Small intestine (tissue), 7 donors: Measurements from ENCODE around the gene PPP4R2. TPM values are rescaled to one million over a fixed set of nuclear protein-coding genes. Genes with fewer than 3 reads are reported as not detected.
"Not testable (repeated sequence)": the region's sequence is repeated elsewhere in the genome, so short reads cannot be mapped to it uniquely, and the experiment has no call there.

Source experiments
- DNase-seq, 2 donors: peaks; one replicate each; pipeline versions ENCODE4 v3.0.0 to v3.0.0-alpha.2; 2013
- FAIRE-seq: peaks from 2 replicates; lab custom pipeline; 2012; peaks lifted over from hg19 to GRCh38; lab: Jason Lieb, UNC
- H3K27ac ChIP-seq, 3 donors: one replicate each; pipeline ENCODE4 v1.5.1; 2013; ENCODE audit warnings: low read length in 2 of 3, mild to moderate bottlenecking in 2 of 3, control low read depth in 1 of 3, inconsistent platforms in 1 of 3, low read depth in 1 of 3, moderate library complexity in 1 of 3
- H3K27me3 ChIP-seq, 3 donors: one replicate each; pipeline ENCODE4 v1.6.1; 2013; ENCODE audit warnings: low read length in 3 of 3, inconsistent platforms in 1 of 3; ENCODE audit not compliant: control insufficient read depth in 3 of 3, insufficient read depth in 3 of 3
- H3K36me3 ChIP-seq, 3 donors: one replicate each; pipeline ENCODE4 v1.6.1; 2013; ENCODE audit warnings: low read length in 3 of 3, inconsistent platforms in 1 of 3, low read depth in 1 of 3, mild to moderate bottlenecking in 1 of 3, moderate library complexity in 1 of 3; ENCODE audit not compliant: control insufficient read depth in 3 of 3, insufficient read depth in 2 of 3
- H3K4me1 ChIP-seq, 3 donors: one replicate each; pipeline ENCODE4 v1.6.1; 2013; ENCODE audit warnings: low read length in 2 of 3, inconsistent platforms in 1 of 3, low read depth in 1 of 3, mild to moderate bottlenecking in 1 of 3, moderate library complexity in 1 of 3; ENCODE audit not compliant: control insufficient read depth in 3 of 3, insufficient read depth in 2 of 3
- H3K4me3 ChIP-seq, 3 donors: one replicate each; pipeline ENCODE4 v1.5.1; 2013; ENCODE audit warnings: low read length in 3 of 3, control low read depth in 1 of 3, inconsistent platforms in 1 of 3, low read depth in 1 of 3, mild to moderate bottlenecking in 1 of 3, moderate library complexity in 1 of 3
- H3K9me3 ChIP-seq, 2 donors: one replicate each; pipeline ENCODE4 v1.6.1; 2013; ENCODE audit warnings: low read depth in 1 of 2, low read length in 1 of 2; ENCODE audit not compliant: control insufficient read depth in 2 of 2, insufficient read depth in 1 of 2
- WGBS, 3 donors: extraction: QIAGEN DNeasy Blood & Tissue Kit; methylation state at CpG; one replicate each; pipeline ENCODE4 v1.1.7; 2013; 5-methylcytosine and 5-hydroxymethylcytosine counted together
- polyA plus RNA-seq, 4 donors: library from polyadenylated mRNA; stranded (reverse) in 3 of 4; unstranded in 1 of 4; fragments of 200-250 nt in 3 of 4; fragments of 120-200 nt in 1 of 4; gene quantifications; one replicate each; pipeline versions ENCODE4 v1.2.1 to v1.2.3, GENCODE V29; 2013
- donor health status: healthy with polysubstance abuse.
- donor health status: control.
- donor health status: control.
- donor health status: Bipolar disorder and iron deficiency.
- donor health status: healthy.

The PPP4R2 gene
- polyA plus RNA-seq, 4 donors = 18.8 to 67.6 (median 24.1) TPM

- H3K9me3 ChIP-seq = no peaks in the 10 kb centered on the region
- H3K36me3 ChIP-seq = peaks cover 0 to 24% (median 4%) of the 10 kb centered on the region in 3 donors
- WGBS, 3 donors = 17 to 32% (median 21%) methylated on average over 2 of the region's 2 CpGs
- no peak for FAIRE-seq
- H3K4me1 ChIP-seq = peaks cover 5 to 10% (median 7%) of the 10 kb centered on the region in 3 donors
- H3K4me3 ChIP-seq = no peak overlapping the region
- H3K27ac ChIP-seq = no peak overlapping the region
- DNase-seq = no peak
- no peaks in the 10 kb centered on the region for H3K27me3 ChIP-seq
Observed at GRCh38 chr3:72999951-73000350, 3.3 kb downstream of the PPP4R2 start.

GRCh38 chr3:73003050-73003449 is 6.4 kb downstream of the PPP4R2 start:
- DNase-seq, H3K9me3 ChIP-seq, H3K27me3 ChIP-seq, H3K4me1 ChIP-seq, H3K27ac ChIP-seq, FAIRE-seq, H3K4me3 ChIP-seq: not testable (repeated sequence)
- 85 to 94% (median 90%) methylated on average over 8 of the region's 8 CpGs for WGBS, 3 donors
- H3K36me3 ChIP-seq = peaks cover 0 to 39% (median 9%) of the 10 kb centered on the region in 3 donors

DNA sequence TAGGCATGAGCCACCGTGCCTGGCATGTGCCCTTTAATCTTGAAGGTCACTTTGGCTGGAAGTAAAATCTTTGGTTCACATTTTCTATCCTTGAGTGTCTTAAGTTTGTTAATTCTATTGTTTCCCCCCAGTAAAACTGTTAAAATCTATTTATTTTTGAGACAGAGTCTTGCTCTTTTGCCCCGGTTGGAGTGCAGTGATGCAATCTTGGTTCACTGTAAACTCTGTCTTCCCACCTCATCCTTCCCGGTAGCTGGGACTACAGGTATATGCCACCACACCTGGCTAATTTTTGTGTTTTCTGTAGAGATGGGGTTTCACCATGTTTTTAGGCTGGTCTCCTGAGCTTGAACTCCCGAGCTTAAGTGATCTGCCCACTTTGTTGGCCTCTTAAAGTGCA is 7.7 kb downstream of the PPP4R2 start:
- H3K27me3 ChIP-seq = no peaks in the 10 kb centered on the region
- no peak overlapping the region for H3K27ac ChIP-seq
- 63 to 74% (median 72%) methylated on average over 4 of the region's 4 CpGs for WGBS, 3 donors
- H3K4me3 ChIP-seq = no peak overlapping the region
- H3K9me3 ChIP-seq = no peaks in the 10 kb centered on the region
- peaks cover 0 to 39% (median 9%) of the 10 kb centered on the region in 3 donors for H3K36me3 ChIP-seq
- peaks cover 6 to 8% (median 6%) of the 10 kb centered on the region in 3 donors for H3K4me1 ChIP-seq
- DNase-seq (no peak), FAIRE-seq (no peak)

DNA sequence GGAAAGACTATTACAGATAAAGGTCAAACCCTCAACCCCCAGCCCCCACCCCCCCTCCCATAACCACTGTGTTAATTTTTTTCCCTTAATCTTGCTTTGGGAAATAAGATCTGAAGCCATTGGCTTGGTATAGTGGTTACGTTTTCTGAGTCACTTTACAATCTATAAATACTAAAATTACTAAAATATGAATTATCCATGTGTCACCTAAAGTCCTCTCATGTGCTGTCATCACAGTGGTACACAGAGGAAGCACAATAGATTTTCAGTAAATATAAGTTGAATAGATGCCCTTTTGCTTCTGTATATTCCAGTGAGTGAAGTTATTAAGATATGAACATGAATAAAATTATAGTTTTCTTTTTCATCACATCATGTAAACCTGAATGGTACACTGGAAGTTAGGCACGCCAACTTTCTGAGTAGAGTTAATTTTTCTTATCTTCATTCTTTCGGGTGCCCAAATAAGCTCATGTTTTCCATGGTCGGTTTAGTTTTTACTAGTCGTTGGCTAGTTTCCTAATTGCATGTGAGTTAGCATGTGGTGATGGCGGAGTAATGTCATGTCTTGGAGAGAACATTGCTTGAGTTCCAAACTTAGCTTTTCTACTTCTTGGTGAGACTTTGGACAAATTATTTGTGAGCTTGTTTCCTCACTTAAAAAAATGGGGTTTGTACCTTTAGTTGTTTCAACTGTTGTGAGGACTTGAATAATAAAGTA is 11.5 kb downstream of the PPP4R2 start:
- H3K9me3 ChIP-seq = no peaks in the 10 kb centered on the region
- H3K4me1 ChIP-seq = peaks cover 3 to 9% (median 4%) of the 10 kb centered on the region in 3 donors
- no peak overlapping the region for H3K27ac ChIP-seq
- no peak for FAIRE-seq
- no peak for DNase-seq
- H3K4me3 ChIP-seq = no peak overlapping the region
- WGBS, 3 donors = 34 to 48% (median 48%) methylated on average over 6 of the region's 6 CpGs
- H3K36me3 ChIP-seq = peaks cover 0 to 41% (median 4%) of the 10 kb centered on the region in 3 donors
- no peaks in the 10 kb centered on the region for H3K27me3 ChIP-seq

- DNase-seq (no peak), FAIRE-seq (no peak)
- Histone ChIP-seq H3K27me3 (no peaks in the 10 kb centered on the region), H3K4me1 (peaks cover 3 to 9% (median 4%) of the 10 kb centered on the region in 3 donors), H3K27ac (no peak overlapping the region), H3K9me3 (no peaks in the 10 kb centered on the region), H3K36me3 (peaks cover 0 to 36% (median 4%) of the 10 kb centered on the region in 3 donors), H3K4me3 (no peak overlapping the region)
- whole genome bisulfite sequencing, 3 donors = 50 to 67% (median 55%) methylated on average over 4 of the region's 4 CpGs
Observed at GRCh38 chr3:73009008-73009407, 12.4 kb downstream of the PPP4R2 start.

DNA sequence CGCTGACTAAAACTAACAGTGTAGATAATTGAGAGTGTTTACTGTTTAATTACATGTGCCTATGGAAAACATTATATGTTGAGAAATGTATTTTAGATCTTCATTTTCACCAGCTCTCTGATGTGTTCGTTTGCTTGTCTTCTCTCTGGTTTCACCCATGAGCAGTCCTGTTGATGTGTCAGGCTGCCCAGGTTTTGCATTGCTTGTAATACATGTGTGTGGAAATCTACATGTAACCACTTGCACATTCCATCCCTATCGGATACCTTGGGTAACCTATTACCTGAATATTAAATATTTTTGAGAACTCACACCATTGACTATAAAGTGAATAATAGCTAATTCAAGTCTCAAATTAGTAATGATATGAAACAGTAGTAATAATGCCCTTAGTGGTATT is 13.1 kb downstream of the PPP4R2 start:
- H3K27me3 ChIP-seq = no peaks in the 10 kb centered on the region
- 52 to 66% (median 62%) methylated on average over 3 of the region's 3 CpGs for WGBS, 3 donors
- no peak overlapping the region for H3K4me3 ChIP-seq
- no peaks in the 10 kb centered on the region for H3K9me3 ChIP-seq
- peaks cover 0 to 38% (median 4%) of the 10 kb centered on the region in 3 donors for H3K36me3 ChIP-seq
- H3K4me1 ChIP-seq = peaks cover 3 to 9% (median 4%) of the 10 kb centered on the region in 3 donors
- no peak for DNase-seq
- no peak overlapping the region for H3K27ac ChIP-seq
- no peak for FAIRE-seq

- no peak overlapping the region for H3K4me3 ChIP-seq
- FAIRE-seq (no peak), DNase-seq (no peak)
- peaks cover 3 to 9% (median 4%) of the 10 kb centered on the region in 3 donors for H3K4me1 ChIP-seq
- no peaks in the 10 kb centered on the region for H3K27me3 ChIP-seq
- 88 to 93% (median 91%) methylated on average over 6 of the region's 6 CpGs for WGBS, 3 donors
- no peaks in the 10 kb centered on the region for H3K9me3 ChIP-seq
- H3K36me3 ChIP-seq = peaks cover 0 to 38% (median 4%) of the 10 kb centered on the region in 3 donors
- H3K27ac ChIP-seq = no peak overlapping the region
Observed at GRCh38 chr3:73010158-73010557, 13.5 kb downstream of the PPP4R2 start.

GRCh38 chr3:73018298-73018697 is 21.7 kb downstream of the PPP4R2 start:
- H3K9me3 ChIP-seq = no peaks in the 10 kb centered on the region
- DNase-seq (no peak), FAIRE-seq (no peak)
- H3K36me3 ChIP-seq = peaks cover 0 to 33% (median 3%) of the 10 kb centered on the region in 3 donors
- H3K4me1 ChIP-seq = peaks cover 0 to 4% (median 0%) of the 10 kb centered on the region in 3 donors
- WGBS, 3 donors = 89 to 93% (median 90%) methylated on average over 4 of the region's 4 CpGs
- no peak overlapping the region for H3K4me3 ChIP-seq
- no peak overlapping the region for H3K27ac ChIP-seq
- no peaks in the 10 kb centered on the region for H3K27me3 ChIP-seq
